Heart left ventricle (tissue), 13 donors: ENCODE data around the gene PDE11A.

Experiments
- CTCF ChIP-seq, 12 donors: fragments of 200-600 bp; sonication (generic) in 4 of 12; IDR thresholded peaks; one replicate each; pipeline versions ENCODE4 v1.5.0 to v1.8.0; 2018 to 2022; ENCODE audit warnings: antibody characterized with exemption in 12 of 12, mild to moderate bottlenecking in 5 of 12
- POLR2A ChIP-seq, 2 donors: fragments of 450-650 bp; IDR thresholded peaks; one replicate each; pipeline ENCODE4 v1.6.1; 2017; ENCODE audit warnings: antibody characterized with exemption in 2 of 2, mild to moderate bottlenecking in 2 of 2, moderate library complexity in 2 of 2
- donor health status: ischemic (EF 13 %, LVEDD 7.1; RV severe dilation, severe dysfunction).
- donor health status: DM: no; HTN: yes; CAD: no.
- donor health status: DM: no; HTN: no; CAD: no.
- donor health status: ischemic (EF 25% LVEDD 6.9; RV normal size, moderate dysfunction).
- donor health status: ischemic (EF 25% LVEDD 5.7; RV mildly dilated, moderate dysfunction).
- donor health status: ischemic (EF 35%, LVEDD 5.7; RV mildly dilated, moderate dysfunction).
- donor health status: nonischemic (EF 11% LVEDD 7.7; RV severe dilation, severe dysfunction).
- donor health status: DM: yes; HTN: yes; CAD: no.
- donor health status: PGD.
- donor health status: ischemic (EF 29% LVEDD 5.4; RV normal size, mild dysfunction).
- donor health status: nonischemic (EF 23%, LVEDD 6.1; RV moderate dilation, normal function).

DNA sequence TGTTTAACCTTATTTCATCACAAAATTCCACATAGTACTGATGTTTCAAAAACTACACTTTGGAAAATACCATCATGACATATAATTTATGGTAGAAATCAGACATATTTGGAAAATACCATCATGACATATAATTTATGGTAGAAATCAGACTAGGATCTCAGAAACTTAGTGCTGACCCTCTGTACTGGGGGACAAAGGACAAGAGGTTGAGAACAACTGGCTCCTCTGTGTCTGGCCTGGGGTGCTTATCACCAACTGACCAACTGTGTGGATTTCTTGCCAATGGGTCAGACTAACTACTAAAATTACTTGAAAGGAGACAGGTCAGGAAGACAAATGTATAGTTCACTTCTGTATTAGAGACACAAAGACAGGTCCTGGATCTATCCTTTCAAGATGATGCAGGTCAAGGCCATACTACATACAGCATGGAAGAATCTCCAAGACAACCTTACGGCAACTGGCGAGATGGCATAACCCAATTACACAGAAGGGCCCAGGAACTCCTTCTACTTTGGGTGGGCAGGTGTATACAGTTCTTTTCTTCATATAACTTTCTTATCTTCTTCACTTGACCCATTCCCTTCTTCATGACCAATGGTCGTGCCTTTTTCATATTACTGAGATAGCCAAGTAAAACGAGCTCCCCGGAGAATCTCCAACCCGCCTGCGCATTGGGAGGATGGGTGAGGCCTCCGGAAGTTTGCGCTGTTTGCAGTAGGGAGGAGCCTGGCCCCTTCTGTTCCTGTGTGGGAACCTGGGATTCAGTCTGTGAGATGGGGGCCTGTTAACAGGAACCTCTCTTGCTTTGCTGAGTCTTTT lies 389.5 kb downstream of the PDE11A start:
- no peak for TF ChIP-seq CTCF (IDR thresholded peaks at IDR 0.05)
- no peak for TF ChIP-seq POLR2A (IDR thresholded peaks at IDR 0.05)
